IPS DF 4.7 (cell line): ENCODE data around the gene ANXA9.

Experiments
- DNase-seq: peaks from one replicate; pipeline ENCODE4 v3.0.0-alpha.2; 2013; ENCODE audit warnings: low spot score; ENCODE audit errors: extremely low read depth

The ANXA9 gene

DNA sequence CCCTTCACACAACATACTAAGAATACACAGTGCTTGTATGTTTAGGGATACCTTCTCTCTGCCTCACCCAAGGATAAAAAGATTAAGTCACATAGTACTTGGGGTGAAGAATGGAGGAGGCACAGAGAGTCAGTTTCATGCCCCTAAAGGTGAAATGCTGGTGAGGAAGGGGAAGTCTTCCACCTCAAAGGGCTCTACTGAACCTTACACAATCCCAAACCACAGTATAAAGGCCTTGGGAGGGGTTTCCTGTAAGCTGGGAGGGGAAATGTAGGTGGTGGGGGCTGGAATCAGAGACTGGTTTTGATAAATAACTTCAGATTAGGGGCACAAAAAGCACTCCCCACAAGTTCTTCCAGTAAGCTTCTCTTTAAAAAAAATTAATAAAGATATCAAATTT is 21.1 kb downstream of the ANXA9 start:
- DNase-seq = no peak

DNA sequence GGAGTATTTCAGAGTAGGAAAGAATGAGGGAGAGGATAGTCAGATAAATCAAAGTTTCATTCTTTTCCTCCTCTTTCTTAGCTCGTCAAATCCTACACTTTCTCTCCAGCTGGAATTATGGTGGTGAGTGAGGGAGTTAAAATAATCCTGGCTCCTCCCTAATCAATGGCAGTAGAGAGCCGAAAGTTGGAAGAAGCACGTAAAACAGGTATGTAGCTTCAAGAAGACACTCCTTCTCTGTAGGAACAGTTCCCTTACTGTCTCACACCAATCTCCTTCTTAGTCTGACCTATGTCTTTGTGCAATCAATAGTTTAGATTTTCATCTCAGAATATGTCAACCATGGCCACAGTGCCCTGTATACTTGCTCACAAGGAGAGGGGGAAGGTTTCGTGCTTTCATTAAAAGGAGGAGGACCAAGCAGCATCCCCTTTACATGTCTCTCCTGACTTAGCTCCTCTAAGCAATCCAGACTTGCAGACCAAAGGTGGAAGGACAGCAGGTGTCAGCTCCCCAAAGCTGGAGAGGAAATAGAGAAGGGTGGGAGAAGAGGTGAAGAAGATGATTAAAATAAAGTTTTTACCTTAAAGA is 23.7 kb downstream of the ANXA9 start:
- no peak for DNase-seq

DNA sequence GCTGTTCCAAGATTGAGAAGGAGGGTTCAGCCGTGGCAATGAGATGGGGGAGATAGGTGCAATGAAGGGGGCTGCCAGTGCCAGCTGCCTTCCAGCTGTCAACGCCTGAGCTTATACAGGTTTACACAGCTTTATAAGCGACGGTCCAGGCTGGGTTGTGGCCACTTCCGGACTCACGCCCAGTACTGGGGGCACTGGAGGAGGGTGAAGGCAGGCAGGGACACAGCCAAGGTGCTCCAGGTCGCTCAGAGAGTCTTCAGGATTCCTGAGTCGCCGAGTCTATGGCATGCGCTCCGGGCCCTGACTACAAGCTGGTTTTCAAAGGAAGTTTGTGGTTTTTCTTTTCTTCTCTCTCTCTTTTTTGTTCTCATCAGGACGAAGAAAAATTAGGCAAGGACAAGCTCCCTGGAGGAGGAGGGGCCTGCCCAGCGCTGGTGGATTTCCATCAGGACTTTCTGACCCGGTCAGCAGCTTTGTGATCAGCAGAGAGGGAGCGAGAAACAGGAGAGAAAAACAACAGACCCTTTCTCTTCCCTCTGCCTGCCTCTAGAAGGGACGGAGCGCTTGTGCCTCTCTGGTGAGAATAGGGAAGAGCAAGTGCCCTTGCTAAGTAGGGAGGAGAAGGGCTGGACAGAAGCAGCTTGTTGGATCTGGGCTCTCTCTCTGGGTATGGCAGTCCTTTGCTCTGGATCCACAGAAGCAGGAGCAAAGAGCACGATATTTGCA is 24.4 kb downstream of the ANXA9 start, which contains the start of gene MINDY1:
TSS of gene MINDY1 (minus strand) at position 576 of the 726 bp plus-strand sequence. CDS start 4,285 bp downstream, outside the sequence.
- DNase-seq = peak; percentile 44

DNA sequence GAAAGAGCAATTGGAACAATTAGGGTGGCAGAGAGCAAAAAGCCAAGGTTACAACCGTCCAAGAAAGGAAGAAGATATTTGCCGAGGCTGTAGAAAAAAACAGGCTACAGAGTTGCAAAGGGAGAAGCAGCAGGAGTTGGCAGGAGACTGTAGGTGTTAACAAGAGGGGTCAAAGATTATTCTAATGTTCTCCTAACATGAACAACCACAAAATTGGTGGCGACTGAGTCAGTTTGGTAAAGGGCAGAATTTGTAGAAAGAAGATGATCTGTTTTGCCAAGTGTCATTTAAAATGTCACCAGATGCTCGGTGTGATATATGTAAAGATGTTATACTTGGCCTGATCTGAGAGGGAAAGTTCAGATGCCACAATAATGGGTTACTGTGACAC is 25.8 kb downstream of the ANXA9 start:
- no peak for DNase-seq

DNA sequence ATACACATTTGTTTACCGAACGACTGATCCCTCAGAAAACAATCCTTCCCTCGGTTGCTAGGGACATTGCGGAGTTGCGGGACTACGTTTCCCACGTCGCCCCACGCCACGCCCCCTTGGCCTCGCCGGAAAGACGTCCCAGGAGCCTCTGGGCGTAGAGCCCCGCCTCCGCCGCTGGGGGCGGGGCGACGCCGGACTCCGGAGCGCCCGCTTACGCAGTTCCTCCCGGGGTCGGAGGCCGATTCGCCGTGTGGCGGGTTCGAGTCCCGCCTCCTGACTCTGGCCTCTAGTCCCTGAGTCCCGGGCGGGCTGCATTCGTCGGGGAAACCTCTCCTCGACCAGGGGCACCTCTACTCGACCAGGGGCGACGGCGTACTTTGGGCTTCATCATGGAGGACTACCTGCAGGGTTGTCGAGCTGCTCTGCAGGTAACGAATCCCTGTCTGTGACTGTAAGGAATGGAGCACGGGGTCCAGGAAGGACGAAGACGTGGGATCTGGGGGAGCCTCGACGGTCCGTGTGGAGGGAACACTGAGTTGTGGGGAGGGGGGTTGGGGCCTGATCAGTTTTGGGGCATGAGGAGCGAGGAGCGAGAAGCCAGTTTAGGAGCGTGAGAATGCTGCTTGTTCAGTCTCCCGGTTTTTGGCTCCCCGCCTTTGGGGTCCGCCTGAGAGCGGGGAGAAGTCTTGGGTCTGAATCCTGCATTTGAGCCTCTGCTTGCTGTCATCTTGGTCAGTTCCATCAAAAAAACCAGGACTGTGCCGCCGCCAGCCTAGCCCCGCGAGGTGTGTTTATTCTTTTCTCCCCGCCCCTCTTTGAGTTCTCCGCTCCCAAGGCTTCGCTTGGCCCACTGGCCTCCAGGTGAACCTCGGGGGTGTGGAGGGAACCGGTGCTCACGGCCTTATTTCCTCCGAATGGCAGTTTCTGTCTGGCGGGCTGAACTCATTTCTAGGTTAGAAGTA is 26.4 kb downstream of the ANXA9 start, which contains the start of gene PRUNE1:
TSS of gene PRUNE1 (plus strand) at position 206 of the 962 bp plus-strand sequence. CDS start at position 390, 184 bp downstream.
- DNase-seq = peak; percentile 64

DNA sequence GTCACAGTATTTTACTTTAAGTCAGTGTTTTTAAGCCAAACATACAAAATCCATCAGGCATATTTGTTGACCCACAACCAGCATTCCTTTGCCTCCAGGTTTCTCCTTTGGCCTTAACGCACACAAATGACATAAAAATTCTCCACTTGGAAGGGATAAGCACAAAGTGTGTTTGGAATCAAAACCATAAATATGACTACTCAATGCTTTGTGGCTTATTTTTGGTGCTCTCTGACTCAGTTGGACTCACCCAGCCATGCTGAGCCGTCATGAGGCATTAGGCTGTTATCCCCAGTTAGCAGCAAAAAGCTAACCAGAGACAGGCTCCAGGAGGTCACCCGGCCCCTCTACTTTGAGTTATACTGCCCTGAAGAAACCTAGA is 27.1 kb downstream of the ANXA9 start:
- no peak for DNase-seq

DNA sequence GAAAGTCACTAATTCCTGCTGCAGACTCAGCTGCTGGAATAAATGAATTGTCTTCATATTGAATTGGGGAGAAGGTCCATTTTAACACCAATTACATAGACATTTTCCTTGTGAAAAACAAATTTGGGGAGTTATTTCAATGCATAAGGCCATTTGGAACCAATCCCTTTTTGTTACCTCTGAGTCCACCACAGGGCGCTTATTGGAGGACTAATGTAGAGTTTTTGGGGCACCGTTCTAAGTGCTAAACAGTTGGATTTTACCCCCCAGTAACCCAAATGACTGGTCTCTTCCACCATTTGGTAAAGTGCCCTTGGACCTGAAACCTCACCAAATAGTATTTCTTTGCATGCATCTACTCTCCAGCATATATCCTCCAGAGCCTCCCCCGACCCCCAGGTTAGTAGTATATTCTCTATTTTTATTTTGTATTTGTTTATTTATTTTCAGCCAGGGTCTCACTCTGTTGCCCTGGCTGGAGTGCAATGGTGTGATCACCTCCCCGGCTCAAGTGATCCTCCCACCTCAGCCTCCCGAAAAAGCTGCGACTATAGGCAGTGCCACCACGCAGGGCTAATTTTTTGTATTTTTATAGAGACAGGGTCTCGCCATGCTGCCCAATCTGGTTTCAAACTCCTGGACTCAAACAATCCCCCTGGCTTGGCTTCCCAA is 27.7 kb downstream of the ANXA9 start:
- DNase-seq = no peak

DNA sequence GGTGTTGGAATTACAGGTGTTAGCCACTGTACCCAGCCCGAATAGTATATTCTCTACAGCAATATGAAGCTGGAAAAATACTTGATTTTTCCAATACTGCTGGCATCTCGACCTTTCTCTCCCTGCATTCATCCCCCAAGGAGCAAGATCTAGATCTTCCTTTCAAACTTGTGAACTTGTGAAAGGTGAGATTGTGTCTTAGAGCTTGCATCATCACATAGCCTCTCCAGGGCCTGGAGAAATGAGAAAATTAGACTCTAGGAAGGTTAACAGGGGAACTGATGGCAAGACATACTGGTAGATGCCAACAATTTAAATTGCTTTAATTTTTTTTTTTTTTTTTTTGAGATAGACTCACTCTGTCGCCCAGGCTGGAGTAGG is 28.2 kb downstream of the ANXA9 start:
- DNase-seq = no peak

DNA sequence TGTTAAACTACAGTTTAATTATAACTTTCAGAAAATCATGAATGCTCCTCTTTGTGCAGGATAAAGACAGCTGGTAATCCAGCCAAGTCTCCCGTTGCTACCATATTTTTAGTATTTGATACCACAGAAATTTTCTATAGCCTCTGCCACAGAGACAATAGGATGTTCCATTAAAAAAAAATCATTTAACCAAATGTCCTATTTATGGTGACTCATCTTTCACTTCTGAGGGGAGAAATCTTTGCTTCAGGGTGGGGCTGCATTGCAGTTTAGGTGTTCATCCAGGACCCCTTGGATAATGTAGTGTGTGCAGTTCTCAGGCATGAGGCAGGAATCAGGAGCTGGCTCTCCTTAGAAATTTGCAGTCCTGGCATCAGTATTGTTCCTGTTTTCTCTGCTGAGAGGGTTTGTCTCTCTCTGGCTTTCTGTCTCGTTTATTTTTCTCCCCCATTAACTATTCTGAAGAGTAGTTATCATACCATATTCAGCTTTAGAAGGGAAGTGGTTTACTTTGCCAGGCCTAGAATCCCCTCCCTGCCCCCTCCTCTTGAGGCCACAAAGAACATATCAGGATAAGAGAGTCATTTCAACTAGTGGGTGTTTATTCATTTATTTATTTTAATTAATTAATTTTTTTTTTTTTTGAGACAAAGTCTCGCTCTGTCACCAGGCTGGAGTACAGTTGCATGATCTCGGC is 29.2 kb downstream of the ANXA9 start:
- DNase-seq = no peak

DNA sequence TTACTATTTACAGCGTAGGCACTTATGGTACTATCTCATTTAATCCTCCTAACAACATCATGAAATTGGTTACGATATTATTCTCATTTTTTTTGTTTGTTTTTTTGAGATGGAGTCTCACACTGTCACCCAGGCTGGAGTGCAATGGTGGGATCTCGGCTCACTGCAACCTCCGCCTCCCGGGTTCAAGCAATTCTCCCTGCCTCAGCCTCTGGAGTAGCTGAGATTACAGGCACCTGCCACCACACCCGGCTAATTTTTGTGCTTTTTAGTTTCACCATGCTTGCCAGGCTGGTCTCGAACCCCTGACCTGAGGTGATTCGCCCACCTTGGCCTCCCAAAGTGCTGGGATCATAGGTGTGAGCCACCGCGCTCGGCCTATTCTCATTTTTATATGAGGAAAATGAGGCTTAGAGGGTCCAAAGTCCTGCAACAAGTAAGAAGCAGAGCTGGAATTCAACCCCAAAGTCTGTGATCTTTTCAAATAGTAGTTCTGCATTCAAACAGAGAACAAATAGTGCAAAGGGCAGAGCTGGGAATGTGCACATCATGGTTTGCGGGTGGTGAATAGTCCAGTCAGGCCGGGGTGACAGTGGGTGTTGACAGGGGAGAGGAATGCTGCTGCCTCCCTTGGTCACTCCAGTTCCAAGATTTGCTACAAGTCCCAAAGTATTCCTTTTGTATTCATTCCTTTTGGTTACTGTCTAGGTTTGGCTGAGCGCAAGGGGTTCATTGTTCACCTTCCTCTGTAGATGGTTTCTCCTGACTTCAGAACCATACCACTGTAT is 30.8 kb downstream of the ANXA9 start:
- no peak for DNase-seq

DNA sequence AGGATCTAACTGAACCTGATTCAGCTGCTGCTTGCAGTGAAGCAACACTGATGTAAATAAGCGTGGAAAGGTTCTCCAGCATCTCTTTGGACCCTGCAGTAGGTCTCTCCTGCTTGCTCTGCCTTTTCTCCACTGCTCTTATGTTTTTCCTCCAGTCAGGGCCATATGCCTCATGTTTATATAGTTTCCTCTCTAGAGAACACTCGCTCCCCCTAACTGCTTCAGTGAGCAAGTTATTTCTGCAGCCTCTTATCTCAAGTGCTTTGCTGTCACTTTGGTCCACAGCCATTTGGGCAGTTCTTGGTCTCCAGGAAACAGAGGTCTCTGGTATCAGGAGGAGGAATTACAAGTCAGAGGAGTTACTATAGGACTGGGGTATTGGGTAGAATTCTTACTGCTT is 31.4 kb downstream of the ANXA9 start:
- no peak for DNase-seq

DNA sequence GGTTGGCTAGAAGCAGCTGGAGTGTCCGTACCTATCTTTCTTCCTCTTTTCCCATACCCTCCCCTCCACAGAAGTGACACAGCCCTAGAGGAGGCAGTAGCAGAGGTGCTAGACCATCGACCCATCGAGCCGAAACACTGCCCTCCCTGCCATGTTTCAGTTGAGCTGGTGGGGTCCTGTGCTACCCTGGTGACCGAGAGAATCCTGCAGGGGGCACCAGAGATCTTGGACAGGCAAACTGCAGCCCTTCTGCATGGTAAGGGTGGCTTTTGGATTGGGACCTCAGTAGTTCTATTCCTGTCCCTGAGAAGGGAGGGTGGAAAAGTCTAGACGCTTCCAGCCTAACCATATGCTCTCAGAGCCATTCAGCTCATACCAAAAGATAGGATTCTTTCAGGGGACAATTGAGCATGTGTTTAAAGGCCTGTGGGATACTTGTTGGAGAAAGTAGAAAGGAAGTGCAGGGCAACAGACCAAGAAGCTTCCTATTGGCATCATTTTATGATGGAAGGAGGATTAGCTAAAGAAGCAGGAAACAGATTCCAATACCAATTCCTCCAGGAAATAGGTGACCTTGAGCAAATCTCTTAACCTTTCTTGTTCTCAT is 42.6 kb downstream of the ANXA9 start:
- DNase-seq = peak; percentile 66

DNA sequence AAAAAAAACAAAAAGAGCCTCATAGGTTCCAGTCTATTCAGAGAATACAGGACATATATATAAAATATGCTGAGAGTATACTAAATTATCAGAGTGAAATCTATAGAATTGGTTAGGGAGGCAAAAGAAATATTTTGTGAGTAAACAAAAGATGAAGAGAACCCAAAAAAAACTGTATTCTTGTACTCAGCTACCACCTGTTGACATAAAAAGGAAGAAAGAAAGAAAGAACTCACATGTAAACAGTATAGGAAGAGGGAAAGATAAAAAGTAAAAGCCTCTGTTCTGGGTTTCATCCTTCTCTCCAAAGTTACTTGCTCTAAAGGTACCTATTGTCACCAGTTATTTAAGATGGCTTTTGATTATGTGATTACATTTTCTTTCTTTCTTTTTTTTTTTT is 44.4 kb downstream of the ANXA9 start:
- DNase-seq = no peak

DNA sequence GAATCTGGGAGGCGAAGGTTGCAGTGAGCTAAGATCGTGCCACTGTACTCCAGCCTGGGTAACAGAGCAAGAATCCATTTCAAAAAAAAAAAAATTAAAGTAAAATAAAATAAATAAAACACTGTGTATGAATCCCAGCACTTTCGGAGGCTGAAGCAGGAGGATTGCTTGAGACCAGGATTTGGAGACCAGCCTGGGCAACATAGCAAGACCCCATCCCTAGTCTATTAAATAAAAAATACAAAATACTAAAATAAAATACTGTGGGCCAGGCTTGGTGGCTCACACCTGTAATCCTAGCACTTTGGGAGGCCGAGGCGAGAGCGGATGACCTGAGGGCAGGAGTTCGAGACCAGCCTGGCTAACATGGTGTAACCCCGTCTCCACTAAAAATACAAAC is 50.1 kb downstream of the ANXA9 start:
- DNase-seq = no peak

DNA sequence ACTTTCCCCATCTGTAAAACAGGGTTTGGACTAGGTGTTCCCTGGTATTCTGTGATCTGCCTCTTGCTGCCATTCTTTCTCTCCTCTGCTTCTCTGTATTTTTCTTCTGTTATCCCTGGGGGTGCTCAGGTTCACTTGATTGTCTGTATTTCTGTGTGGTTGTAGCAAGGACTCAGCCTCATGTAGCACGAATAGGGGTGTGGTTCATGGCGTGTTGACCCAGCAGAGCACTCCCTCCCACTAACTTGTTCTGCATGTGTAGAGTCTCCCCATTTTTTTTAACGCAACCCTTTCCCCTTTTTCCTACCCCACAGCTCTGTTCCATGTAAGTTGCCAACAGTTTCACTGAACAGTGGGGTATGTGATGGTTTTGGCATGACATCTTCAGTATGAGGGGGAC is 53.1 kb downstream of the ANXA9 start:
- DNase-seq = no peak

DNA sequence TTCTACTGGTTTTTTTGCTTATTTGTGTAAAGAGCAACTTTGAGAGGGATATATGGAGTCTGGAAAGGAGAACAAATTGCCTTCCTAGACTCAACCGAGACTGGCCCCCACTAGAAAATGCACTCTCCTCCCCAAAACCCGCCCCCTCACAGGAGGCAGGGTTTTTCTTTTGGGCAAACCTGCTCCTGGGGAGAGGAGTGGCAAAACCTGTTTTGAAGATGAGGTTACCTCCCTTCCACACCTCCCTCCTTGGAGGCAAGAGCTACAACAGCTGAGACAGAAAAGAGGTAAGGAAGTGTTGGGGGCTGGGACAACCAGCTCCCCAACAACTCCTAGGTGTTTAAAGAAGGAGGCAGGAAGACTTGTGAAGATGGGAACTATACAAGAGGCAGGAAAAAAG is 54.3 kb downstream of the ANXA9 start, which contains the start of gene BNIPL:
TSS of gene BNIPL (plus strand) at position 231 of the 400 bp plus-strand sequence. CDS start at position 371, 140 bp downstream.
- no peak for DNase-seq

DNA sequence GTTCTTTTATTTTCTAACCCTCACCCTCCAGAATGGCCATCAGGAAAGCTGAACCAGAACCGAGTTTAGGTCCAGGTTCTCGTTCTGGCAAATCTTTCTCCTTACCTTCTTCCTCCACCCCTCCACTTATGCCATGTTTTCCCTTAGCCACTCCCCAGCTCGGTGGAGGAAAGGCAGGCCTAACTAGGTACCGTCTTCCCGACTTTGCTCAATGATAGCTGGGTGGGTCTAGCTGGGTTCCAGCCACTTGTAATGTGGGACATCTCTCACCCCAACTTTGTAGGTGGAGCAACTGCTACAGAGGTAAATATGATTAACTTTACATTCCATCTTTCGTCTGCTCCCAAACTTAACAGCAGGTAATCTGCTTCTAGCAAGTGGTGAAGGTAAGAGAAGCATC is 54.9 kb downstream of the ANXA9 start:
- no peak for DNase-seq

DNA sequence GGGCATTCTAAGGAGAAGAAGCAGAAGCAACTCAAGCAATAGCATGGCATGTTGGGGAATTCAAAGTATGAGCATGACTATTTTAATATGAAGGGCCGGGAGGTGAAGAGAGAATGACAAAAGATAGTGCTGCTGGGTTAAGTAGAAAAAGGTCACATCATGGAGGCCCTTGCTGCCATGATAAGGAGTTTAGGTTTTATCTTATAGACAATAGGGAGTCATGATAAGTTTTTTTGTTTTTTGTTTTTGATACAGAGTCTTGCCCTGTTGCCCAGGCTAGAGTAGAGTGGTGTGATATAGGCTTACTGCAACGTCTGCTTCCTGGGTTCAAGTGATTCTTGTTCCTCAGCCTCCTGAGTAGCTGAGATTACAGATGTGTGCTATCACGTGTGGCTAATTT is 57.4 kb downstream of the ANXA9 start:
- no peak for DNase-seq

DNA sequence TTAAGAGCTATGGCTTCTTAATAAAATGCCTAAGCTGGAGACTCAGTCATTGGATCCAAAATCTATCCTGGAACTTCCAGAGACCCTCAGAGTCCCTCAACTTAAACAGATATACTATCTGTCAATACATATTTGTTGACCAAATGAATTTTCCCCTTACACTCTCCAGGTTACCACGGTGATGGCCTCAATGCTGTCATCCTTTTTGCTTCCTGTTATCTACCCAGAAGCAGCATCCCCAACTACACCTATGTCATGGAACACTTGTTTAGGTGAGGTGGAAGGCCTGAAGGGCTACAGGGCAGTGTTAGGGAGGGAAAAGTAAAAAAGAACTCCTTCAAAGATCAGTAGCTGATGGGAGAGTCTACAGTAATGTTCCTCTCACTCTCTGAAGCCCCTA is 61.1 kb downstream of the ANXA9 start:
- DNase-seq = no peak
